Nephron (organoid): Measurements from ENCODE around the gene ENKUR.

ENCODE experiments used
- H3K27ac Mint-ChIP-seq, 3 experiments: 2 replicates each; pipeline ENCODE4 v1.8.0; 2020; ENCODE audit warnings: mixed read lengths in 3 of 3, mild to moderate bottlenecking in 2 of 3, moderate library complexity in 1 of 3
- H3K27me3 Mint-ChIP-seq: 2 replicates; pipeline ENCODE4 v1.8.0; 2021; ENCODE audit warnings: low read depth, mild to moderate bottlenecking, moderate library complexity, mixed read lengths
- H3K36me3 Mint-ChIP-seq: 2 replicates; pipeline ENCODE4 v1.8.0; 2020; ENCODE audit warnings: low read depth, mixed read lengths
- H3K4me1 Mint-ChIP-seq: 2 replicates; pipeline ENCODE4 v1.8.0; 2020; ENCODE audit warnings: mixed read lengths
- H3K4me3 Mint-ChIP-seq, 3 experiments: 2 replicates each; pipeline ENCODE4 v1.8.0; 2020; ENCODE audit warnings: mild to moderate bottlenecking in 3 of 3, mixed read lengths in 3 of 3, moderate library complexity in 2 of 3
- H3K9me3 Mint-ChIP-seq: 2 replicates; pipeline ENCODE4 v1.8.0; 2020; ENCODE audit warnings: mixed read lengths
- TF ChIP-seq, protein P1 (sequence below), 3 experiments: fragments of 200-600 bp; sonication (generic); IDR thresholded peaks; one replicate each; pipeline ENCODE4 v1.5.0; 2021; ENCODE audit warnings: antibody characterized with exemption in 3 of 3; ENCODE audit not compliant: unreplicated experiment in 3 of 3

ENKUR gene

DNA sequence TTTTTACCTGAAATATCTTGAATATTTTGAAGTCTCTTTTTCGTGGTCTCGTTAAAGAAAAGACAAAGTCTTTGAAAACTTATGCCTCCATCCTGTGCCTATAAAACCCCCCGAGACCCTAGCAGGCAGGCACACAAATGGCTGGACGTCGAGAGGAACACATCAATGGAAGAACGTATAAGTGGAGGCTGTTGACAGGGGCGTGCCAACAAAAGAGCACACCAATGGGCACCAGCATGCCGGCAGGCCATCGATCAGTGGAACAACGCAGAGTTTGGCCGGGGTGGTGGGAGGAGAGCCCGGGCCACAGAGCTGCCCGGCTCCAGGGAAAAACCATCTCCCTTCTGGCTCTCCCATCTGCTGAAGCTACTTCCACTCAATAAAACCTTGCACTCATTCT lies 24.7 kb downstream of the ENKUR start:
- H3K4me1 Mint-ChIP-seq: peaks cover 2% of the 10 kb centered on the region
- no peak overlapping the region for H3K27ac Mint-ChIP-seq
- no peak overlapping the region for H3K4me3 Mint-ChIP-seq

DNA sequence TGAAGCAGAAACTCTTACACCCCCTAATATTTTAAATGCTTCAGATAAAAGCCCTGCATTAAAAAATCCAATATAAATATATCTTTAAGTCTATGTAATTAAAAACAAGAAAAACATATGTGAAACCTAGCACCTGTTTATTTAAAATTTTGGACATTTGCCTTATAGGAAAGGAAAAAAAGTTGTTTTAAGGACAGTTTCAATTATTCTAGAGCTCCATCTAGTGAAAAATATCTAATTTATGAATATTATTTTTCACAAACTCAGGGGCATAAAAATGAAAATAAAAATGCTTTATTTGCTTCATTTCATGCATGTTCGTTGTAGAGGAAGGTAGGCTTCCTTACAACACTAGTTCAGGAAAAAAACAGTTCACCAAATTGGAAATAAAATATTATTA lies 26.1 kb downstream of the ENKUR start:
- TF ChIP-seq, protein P1, sequence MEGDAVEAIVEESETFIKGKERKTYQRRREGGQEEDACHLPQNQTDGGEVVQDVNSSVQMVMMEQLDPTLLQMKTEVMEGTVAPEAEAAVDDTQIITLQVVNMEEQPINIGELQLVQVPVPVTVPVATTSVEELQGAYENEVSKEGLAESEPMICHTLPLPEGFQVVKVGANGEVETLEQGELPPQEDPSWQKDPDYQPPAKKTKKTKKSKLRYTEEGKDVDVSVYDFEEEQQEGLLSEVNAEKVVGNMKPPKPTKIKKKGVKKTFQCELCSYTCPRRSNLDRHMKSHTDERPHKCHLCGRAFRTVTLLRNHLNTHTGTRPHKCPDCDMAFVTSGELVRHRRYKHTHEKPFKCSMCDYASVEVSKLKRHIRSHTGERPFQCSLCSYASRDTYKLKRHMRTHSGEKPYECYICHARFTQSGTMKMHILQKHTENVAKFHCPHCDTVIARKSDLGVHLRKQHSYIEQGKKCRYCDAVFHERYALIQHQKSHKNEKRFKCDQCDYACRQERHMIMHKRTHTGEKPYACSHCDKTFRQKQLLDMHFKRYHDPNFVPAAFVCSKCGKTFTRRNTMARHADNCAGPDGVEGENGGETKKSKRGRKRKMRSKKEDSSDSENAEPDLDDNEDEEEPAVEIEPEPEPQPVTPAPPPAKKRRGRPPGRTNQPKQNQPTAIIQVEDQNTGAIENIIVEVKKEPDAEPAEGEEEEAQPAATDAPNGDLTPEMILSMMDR (IDR thresholded peaks at IDR 0.05; ENCODE audit: unreplicated experiment in 3 of 3): peak in 1 of 3 experiments; percentile 33
- Mint-ChIP-seq H3K9me3 (no peaks in the 10 kb centered on the region), H3K4me1 (peaks cover 8% of the 10 kb centered on the region), H3K27ac (no peak overlapping the region), H3K27me3 (no peaks in the 10 kb centered on the region), H3K4me3 (no peak overlapping the region), H3K36me3 (no peaks in the 10 kb centered on the region)

More for the DNA sequence above, 24.7 kb downstream of the ENKUR start:
- Mint-ChIP-seq H3K27me3 (no peaks in the 10 kb centered on the region), H3K36me3 (no peaks in the 10 kb centered on the region), H3K9me3 (no peaks in the 10 kb centered on the region)
- TF ChIP-seq, protein P1 (IDR thresholded peaks at IDR 0.05; ENCODE audit: unreplicated experiment in 3 of 3): no peak

DNA sequence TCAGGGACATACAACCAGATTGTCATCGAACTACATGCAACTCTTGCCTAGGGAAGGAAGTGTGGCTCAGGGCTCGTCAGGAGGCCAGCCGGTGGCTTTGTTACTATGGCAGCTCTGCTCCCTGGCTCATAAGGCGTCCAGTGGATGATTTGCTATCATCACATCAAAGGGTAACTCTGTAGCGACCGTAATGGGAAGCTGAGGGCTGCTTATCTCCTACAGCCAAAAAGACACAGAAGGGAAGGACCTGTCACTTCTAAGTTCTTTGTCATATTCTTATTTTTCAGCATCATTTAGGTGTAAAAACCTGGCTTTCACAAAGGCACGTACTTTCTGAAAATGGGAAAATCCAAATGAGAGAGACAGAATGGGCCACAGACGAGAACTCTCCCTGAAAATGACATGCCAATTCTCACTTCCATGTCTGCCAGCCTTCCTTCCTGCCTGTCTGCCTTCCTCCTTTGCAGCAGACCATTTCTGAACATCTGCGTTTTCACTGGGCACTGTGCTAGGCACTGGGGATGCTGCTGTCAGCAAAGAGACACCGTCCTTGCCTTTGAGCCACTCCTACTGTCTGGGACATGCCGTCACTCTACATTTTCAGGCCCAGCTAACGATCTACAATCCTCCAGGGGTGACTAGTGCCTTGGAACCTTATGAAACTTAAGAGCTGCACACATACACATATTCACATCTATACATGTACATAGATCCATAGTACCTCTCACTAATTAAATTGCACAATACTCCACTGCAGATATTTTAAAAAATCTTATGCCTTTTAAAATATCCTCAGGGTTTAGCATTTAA lies 26.9 kb downstream of the ENKUR start:
- TF ChIP-seq, protein P1 (IDR thresholded peaks at IDR 0.05; ENCODE audit: unreplicated experiment in 3 of 3): no peak
- no peaks in the 10 kb centered on the region for H3K27me3 Mint-ChIP-seq
- no peak overlapping the region for H3K4me3 Mint-ChIP-seq
- H3K36me3 Mint-ChIP-seq: no peaks in the 10 kb centered on the region
- no peaks in the 10 kb centered on the region for H3K9me3 Mint-ChIP-seq
- no peak overlapping the region for H3K27ac Mint-ChIP-seq
- H3K4me1 Mint-ChIP-seq: peaks cover 14% of the 10 kb centered on the region

DNA sequence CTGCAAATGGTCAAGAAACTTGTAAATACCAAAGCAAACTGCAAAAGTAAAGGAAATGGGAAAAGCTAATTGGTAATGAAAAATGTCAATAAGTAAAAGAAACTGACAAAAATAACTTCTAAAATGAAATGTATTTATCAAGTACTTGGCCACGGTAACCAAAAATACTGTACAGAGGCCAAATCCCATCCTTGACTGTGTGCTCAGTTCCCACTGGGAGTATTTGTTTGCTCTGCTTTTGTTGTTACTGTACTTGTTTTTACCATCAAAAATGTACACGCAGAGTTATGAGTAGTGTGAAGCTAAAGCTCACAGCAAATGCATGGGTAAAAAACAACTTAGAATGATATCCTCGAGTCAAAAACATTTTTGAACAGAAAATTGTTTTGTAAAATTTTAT lies 31.1 kb downstream of the ENKUR start:
- Mint-ChIP-seq H3K4me3 (no peak overlapping the region), H3K4me1 (peaks cover 16% of the 10 kb centered on the region), H3K9me3 (no peaks in the 10 kb centered on the region), H3K36me3 (no peaks in the 10 kb centered on the region), H3K27me3 (no peaks in the 10 kb centered on the region), H3K27ac (peak overlapping the region in 1 of 3 experiments; percentile 36)
- TF ChIP-seq, protein P1 (IDR thresholded peaks at IDR 0.05; ENCODE audit: unreplicated experiment in 3 of 3): no peak

DNA sequence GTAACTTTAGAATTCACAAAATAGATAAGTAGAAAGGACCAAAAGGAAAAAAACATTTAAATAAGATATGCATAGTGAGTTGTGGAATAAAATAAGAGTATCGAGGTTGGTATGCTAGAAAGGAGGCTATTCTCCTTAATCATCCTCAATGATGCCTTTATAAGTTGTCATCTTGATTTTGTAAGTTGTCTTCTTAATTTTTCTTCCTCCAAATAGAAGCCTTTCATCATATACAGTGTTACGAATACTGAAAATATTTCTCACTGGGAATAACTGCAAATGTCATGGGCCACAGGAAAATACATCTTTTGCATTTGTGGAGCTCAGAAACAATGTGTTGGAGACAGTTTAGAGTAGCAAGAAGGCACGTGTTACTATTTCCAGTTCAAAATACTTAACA lies 32.0 kb downstream of the ENKUR start:
- TF ChIP-seq, protein P1 (IDR thresholded peaks at IDR 0.05; ENCODE audit: unreplicated experiment in 3 of 3): no peak
- peaks cover 16% of the 10 kb centered on the region for H3K4me1 Mint-ChIP-seq
- no peaks in the 10 kb centered on the region for H3K9me3 Mint-ChIP-seq
- H3K4me3 Mint-ChIP-seq: no peak overlapping the region
- H3K27ac Mint-ChIP-seq: no peak overlapping the region
- no peaks in the 10 kb centered on the region for H3K36me3 Mint-ChIP-seq
- H3K27me3 Mint-ChIP-seq: no peaks in the 10 kb centered on the region

DNA sequence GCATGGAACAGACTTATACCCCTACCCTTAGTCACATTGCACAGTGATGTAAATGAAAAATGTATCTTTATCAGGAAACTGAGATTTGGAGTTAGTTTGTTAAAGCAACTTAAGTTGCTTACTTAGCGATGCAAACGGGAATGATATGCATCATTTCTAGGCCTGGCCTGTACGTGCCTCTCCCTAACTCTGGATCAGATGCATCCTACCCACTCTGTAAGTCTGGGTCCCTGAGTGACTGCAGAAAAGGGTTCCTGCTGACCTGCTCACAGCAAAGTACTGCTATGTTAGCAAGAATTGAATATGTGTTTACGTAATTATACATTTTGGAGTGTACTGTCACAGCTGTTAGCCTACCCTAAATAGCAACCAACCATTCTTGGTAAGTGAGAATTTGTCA lies 32.8 kb downstream of the ENKUR start:
- no peaks in the 10 kb centered on the region for H3K9me3 Mint-ChIP-seq
- H3K4me1 Mint-ChIP-seq: peaks cover 16% of the 10 kb centered on the region
- H3K4me3 Mint-ChIP-seq: no peak overlapping the region
- no peaks in the 10 kb centered on the region for H3K36me3 Mint-ChIP-seq
- TF ChIP-seq, protein P1 (IDR thresholded peaks at IDR 0.05; ENCODE audit: unreplicated experiment in 3 of 3): no peak
- H3K27me3 Mint-ChIP-seq: no peaks in the 10 kb centered on the region
- no peak overlapping the region for H3K27ac Mint-ChIP-seq
